ENCODE measurements around the gene GABBR2. TPM values are rescaled to one million over a fixed set of nuclear protein-coding genes. Genes with fewer than 3 reads are reported as not detected.

GABBR2 gene
- total and polyA plus RNA-seq, 9 of the 15 experiments (the other 6 are each of a cell fraction or from before 2014, with no cell fraction given) = 0.15 to 1.9 (median 0.32) TPM

DNA sequence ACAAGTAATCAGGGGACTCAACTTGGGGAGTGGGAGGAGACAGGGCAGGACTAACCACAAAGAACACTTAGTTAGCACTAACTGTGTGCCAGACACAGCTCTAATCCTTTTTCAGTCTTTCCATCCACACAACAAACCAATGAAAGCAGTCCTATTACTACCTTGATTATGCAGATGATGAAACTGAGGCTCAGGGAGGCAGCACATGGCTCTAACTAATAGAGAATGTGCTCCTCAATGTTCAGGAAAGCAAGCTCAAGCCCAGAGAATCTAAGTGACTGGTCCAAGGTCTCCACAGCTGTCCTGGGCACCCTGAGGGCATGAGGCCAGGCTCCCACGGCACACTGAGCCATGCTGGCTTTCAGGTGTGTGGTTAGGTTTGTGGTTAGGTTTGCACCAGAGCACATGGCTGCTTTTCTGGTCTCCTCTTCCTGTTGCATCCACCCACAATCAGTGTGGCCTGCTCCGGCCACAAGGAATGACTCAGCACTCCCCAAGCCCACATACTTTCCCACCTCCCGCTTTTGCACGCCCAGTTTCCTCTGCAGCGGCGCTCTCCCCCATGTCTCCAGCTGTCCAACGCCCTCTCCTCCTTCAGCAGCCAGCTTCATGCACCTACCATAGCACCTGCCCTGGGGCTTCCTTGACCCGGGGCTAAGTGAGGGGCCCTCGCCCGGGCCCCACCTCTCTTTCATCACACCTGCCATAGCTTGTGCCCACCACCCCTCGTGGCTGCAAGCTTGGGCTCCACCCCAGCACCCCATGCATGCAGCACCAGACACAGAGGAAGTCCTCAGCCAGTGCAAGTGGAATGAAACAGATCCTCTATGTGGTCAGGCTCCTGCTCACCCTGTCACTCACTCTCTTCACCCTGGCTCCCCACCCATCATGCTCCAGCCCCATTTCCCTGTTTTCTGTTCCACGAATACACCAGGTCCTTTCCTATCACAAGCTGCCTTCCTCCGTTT, 133.1 kb downstream of the GABBR2 start (continued):
- TF ChIP-seq BRD9 (IDR thresholded peaks at IDR 0.05; ENCODE audit: low read depth, partially characterized antibody) = peak; percentile 56
- no peak for TF ChIP-seq SMAD2 (IDR thresholded peaks at IDR 0.05; ENCODE audit: low read depth, low read length)
- TF ChIP-seq, protein P1, sequence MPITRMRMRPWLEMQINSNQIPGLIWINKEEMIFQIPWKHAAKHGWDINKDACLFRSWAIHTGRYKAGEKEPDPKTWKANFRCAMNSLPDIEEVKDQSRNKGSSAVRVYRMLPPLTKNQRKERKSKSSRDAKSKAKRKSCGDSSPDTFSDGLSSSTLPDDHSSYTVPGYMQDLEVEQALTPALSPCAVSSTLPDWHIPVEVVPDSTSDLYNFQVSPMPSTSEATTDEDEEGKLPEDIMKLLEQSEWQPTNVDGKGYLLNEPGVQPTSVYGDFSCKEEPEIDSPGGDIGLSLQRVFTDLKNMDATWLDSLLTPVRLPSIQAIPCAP (CRISPR knock-in tag; IDR thresholded peaks at IDR 0.05; ENCODE audit: borderline replicate concordance) = no peak
- peak; percentile 74 for TF ChIP-seq ELF2 (CRISPR knock-in tag; IDR thresholded peaks at IDR 0.05)
- no peak for TF ChIP-seq PHB (CRISPR knock-in tag; IDR thresholded peaks at IDR 0.05)
- TF ChIP-seq E2F3 (CRISPR knock-in tag; IDR thresholded peaks at IDR 0.05) = no peak
- TF ChIP-seq DPF2 (IDR thresholded peaks at IDR 0.05) = peak; percentile 51
- no peak for TF ChIP-seq PURB (CRISPR knock-in tag; IDR thresholded peaks at IDR 0.05; ENCODE audit: low read depth)
- TF ChIP-seq ZNF830 (CRISPR knock-in tag; IDR thresholded peaks at IDR 0.05) = no peak
- TF ChIP-seq CAMTA2 (CRISPR knock-in tag; conservative IDR thresholded peaks at IDR 0.05) = no peak
- TF ChIP-seq, protein P2, sequence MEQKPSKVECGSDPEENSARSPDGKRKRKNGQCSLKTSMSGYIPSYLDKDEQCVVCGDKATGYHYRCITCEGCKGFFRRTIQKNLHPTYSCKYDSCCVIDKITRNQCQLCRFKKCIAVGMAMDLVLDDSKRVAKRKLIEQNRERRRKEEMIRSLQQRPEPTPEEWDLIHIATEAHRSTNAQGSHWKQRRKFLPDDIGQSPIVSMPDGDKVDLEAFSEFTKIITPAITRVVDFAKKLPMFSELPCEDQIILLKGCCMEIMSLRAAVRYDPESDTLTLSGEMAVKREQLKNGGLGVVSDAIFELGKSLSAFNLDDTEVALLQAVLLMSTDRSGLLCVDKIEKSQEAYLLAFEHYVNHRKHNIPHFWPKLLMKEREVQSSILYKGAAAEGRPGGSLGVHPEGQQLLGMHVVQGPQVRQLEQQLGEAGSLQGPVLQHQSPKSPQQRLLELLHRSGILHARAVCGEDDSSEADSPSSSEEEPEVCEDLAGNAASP (IDR thresholded peaks at IDR 0.05) = no peak
- TF ChIP-seq HINFP (tag; conservative IDR thresholded peaks at IDR 0.05; ENCODE audit: low read depth) = no peak
- TF ChIP-seq ILK (tag; IDR thresholded peaks at IDR 0.05; ENCODE audit: borderline replicate concordance, low read depth) = no peak
- peak; percentile 80 for TF ChIP-seq ATF3 (IDR thresholded peaks at IDR 0.05)
- TF ChIP-seq ATF3 (CRISPR knock-in tag; conservative IDR thresholded peaks at IDR 0.05) = no peak
- TF ChIP-seq ZNF184 (CRISPR knock-in tag; IDR thresholded peaks at IDR 0.05) = no peak
- no peak for TF ChIP-seq FUS (optimal IDR thresholded peaks at IDR 0.05; ENCODE audit: low read depth, low read length)
- TF ChIP-seq ZNF174 (CRISPR knock-in tag; IDR thresholded peaks at IDR 0.05) = no peak

Data from K562 (cell line).